Hypothalamus (tissue), 51 donors: ENCODE results near the gene TRIM47.
"Not testable (repeated sequence)": the region's sequence is repeated elsewhere in the genome, so short reads cannot be mapped to it uniquely, and the experiment has no call there.

Experiments
- DNase-seq, 51 donors: peaks; one replicate each; lab custom pipeline; 2025; lab: John Stamatoyannopoulos, UW

Gene TRIM47

DNA sequence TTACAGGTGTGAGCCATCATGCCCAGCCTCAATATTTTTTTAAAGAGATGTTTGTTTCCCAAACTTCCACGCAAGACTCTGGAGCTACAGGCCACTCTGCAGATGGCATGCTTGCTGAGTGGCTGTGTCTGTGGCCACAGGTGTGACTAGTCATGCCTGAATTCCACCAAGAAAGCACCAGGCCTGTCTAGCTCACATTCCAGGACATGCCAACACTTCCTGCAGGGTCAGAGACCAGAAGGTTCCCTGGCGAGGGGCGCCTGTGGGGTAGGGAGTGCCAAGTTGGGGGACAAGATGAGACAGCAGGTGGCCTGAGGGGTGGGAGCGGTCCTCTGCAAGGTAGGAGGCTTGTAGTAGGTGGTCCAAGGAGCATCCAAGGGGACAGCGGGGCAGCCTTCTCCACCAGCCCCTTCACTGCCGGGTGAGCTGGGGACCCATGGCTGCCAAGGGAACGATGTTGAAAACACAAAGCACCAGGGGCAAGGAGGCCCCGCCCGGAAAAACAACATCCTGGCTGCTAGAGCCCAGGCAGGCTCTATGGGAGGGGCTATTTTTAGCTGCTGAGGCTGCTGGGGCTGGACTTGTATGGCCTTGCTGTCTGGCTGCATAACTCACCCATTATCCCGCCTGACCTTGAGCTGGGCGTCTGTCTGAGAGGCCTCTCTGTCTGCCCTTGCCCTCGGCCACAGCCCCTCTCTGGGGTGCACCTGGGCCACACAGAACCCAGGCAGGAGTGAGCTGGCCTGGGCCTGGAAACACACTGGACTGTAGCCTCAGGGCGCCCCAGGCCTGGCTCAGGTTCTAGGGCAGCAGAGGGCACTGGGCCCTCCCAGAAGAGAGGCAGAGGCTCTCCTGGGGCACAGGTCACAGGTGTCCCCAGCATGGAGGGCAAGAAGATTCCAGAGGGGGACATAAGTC is 5.7 kb downstream of the TRIM47 start:
- DNase-seq, result peak in 20 of 51 donors; percentile 27 to 78 (median 52)

DNA sequence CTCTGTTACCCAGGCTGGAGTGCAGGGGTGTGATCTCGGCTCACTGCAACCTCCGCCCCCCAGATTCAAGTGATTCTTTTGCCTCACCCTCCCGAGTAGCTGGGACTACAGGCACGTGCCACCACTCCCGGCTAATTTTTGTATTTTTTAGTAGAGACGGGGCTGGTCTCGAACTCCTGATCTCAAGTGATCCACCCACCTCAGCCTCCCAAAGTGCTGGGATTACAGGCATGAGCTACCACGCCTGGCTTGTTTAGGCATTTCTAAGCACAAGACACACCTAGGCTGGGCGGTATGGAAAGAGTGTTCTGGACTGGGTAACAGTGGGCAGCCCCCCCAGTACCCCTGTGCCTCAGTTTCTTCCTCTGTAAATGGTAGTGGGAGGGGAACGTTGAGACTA is 8.2 kb downstream of the TRIM47 start:
- DNase-seq, result not testable (repeated sequence)

GRCh38 chr17:75869282-75870141 is 8.9 kb downstream of the TRIM47 start:
- DNase-seq, result peak in 49 of 51 donors; percentile 40 to 90 (median 76)

- DNase-seq, result peak in 1 of 51 donors; percentile 67
Measured at GRCh38 chr17:75868730-75869281, 9.6 kb downstream of the TRIM47 start.

- DNase-seq, result not testable (repeated sequence)
Measured at GRCh38 chr17:75865404-75866188, 12.8 kb downstream of the TRIM47 start.

- not testable (repeated sequence) for DNase-seq
Measured at GRCh38 chr17:75864887-75865286, 13.5 kb downstream of the TRIM47 start.

- no peak for DNase-seq
Measured at GRCh38 chr17:75864448-75864871, 13.9 kb downstream of the TRIM47 start.

- DNase-seq, result no peak
Measured at GRCh38 chr17:75861927-75862317, 16.5 kb downstream of the TRIM47 start.

DNA sequence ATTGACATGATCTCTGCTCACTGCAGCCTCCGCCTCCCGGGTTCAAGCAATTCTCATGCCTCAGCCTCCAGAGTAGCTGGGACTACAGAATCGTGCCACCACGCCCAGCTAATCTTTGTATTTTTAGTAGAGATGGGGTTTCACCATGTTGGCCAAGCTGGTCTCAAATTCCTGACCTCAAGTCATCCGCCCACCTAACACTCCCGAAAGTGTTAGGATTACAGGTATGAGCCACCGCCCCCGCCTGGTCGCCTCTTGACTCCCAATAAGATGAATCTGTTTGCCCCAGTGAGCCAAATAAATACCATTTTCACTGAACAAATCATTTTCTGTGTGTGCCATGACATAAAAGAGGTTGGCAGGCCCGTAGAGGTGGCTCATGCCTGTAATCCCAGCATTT is 19.0 kb downstream of the TRIM47 start:
- not testable (repeated sequence) for DNase-seq

- DNase-seq, result peak in 13 of 51 donors; percentile 38 to 74 (median 60)
Measured at GRCh38 chr17:75856062-75856756, 22.2 kb downstream of the TRIM47 start.

DNA sequence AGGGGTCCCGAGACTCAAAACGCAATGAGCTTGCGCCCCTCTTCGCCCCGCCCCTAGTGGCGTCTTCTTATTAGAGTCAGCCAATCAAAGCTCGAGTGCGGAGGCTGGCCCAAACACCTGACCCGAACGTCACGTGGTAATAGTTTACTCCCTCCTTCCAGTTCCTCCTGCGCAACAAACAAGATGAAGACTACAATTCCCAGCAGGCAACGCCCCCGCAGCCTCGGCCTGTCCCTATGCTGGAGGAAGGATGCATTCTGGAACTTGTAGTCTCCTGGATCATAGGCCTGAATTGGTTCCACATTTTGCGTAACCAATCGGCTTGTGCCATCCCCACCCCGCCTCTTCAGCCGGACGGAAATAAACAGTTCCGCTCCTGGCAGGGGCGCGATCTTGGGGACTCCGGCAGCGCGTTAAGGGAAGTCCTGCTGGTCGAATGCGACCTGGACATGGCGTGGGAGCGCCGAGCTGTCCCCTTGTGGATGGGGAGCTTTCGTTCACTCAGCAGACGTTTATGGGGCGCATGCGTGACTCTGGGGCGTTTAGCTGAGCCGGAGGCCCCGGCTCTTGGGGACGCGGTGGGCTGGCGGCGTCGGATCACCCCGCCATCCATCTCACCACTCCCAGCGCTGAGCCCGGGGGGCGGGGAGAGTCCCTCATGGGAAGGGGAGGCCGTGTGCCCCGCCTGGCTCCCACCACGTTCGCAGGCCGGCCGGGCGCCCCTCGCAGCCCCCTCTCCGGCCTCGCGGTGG is 22.9 kb downstream of the TRIM47 start, which contains the start of gene WBP2:
TSS of gene WBP2 (minus strand) at position 26 of the 752 bp plus-strand sequence. CDS start 38 bp downstream, outside the sequence.
- DNase-seq, result peak; percentile 76 to 100 (median 98)

- peak in 13 of 51 donors; percentile 59 to 81 (median 74) for DNase-seq
Measured at GRCh38 chr17:75854881-75855309, 23.5 kb downstream of the TRIM47 start.

DNA sequence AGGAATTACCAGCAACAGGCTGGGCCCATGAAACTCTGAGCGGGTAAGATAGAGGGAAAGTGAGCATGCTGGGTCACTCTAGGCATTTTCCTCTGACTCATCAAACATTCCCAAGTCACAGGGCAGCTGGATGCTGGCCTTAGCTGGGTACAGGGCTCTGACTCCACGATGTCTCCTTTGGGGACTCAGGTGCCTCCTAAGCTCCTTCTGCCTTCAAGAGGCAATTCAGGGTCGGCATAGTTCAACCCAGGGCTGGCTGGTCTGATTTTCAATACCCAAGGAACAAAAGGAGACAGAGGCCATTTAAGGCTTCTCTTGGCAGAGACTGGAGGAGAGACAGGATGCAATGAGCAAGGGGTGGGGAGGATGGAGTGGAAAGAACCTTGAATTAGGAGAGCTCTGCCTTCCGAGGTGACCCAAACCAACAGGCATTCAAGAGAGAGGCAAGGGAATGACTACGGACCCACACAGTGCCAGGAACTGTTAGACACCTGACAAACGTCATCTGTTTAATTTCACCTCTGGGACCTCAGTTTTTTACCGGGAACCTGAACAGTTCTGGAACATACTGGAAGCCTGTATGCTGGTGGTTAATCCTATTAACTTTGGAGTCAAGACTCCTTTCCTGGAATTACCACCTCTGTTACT is 24.2 kb downstream of the TRIM47 start:
- peak in 6 of 51 donors; percentile 21 to 47 (median 42) for DNase-seq

DNA sequence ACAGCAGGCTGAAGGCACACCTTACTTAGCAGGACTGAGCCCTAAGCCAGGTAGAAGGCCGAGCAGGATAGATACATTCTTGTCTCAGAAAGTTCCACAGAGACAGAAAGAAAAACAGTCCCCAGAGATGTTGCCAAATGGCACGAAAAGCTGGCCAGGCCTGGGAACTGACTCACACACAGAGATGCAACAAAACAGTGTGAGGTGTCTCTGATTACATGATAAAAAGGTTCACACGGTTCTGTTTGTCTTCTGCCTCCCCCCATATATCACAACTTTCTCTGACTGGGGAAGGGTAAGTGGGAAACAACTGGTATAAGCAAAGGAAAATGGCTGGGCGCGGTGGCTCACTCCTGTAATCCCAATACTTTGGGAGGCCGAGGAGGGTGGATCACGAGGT is 24.9 kb downstream of the TRIM47 start:
- DNase-seq, result peak in 1 of 51 donors; percentile 22

DNA sequence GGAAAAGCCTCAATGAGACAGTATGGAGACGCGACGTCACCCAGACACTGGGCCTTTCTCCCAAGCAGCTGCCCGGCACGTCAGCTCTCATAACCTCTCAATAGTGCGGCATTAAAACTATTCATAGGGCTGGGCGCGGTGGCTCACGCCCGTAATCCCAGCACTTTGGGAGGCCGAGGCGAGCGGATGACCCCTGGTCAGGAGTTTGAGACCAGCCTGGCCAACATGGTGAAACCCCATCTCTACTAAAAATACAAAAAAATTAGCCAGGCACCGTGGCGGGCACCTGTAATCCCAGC is 26.7 kb downstream of the TRIM47 start:
- peak in 8 of 51 donors; percentile 28 to 60 (median 44) for DNase-seq

- peak in 35 of 51 donors; percentile 27 to 78 (median 62) for DNase-seq
Measured at GRCh38 chr17:75850928-75851692, 27.3 kb downstream of the TRIM47 start.

DNA sequence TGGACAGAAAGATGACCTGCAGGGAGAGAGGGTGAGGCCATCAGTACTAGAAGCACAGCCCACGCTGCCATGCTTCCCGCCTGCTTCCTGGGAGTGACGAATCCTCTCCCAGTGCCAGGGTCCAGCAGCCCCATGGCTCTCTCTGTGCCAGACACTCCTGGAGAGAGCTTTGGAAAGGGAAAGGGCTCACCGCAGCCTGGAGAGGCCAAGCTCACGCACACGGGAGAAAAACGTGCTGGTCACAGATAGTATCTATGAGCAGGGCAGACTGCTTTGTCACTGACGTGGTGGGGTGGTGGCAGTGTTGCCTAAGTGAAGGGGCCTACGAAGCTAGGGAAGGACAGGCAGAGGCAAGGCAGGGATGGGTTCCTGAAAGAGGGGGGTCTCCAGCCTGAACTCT is 28.7 kb downstream of the TRIM47 start:
- no peak for DNase-seq
